ENCODE results near the gene MAML2.

The MAML2 gene

DNA sequence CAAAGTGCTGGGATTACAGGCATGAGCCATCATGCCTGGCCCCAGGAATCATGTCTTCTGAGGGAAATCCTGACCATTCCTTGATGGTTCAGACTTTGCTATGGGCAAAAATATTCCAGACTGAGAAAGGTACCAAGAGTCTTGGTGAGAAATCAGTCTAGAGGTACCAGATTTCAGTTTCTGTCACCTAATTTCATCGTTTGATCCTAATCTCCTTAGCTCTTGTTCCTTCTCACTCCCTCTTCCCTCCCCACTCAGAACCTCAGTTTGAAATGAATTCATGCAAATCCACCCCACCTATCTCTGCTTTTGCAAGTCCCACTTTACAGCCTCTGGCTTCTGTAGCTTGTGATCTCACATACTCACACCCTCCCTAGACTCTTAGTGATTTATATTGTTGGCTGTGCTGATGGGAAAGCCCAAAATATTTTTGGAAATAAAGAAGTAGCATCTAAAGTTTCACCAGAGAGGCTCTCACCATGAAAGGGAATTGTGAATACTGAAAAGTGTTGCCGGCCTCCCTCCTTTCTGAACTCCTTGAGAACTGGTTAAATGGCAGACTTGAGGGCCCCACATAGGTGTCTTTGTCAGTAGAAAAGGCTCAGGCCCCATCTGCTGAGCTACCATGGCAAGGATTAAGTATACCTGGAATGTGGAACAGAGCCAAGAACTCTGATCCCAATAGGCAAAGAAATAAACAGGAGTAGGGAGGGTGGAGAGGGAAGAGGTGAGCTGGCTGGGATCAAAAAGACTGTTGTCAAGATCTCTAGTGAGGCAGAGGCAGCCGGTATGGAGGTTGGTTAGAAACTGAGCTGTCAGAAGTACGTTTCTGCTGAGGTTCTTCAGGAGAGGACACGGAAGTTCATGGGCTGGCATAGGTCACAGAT lies 228.6 kb downstream of the MAML2 start:
- no peak for DNase-seq

DNA sequence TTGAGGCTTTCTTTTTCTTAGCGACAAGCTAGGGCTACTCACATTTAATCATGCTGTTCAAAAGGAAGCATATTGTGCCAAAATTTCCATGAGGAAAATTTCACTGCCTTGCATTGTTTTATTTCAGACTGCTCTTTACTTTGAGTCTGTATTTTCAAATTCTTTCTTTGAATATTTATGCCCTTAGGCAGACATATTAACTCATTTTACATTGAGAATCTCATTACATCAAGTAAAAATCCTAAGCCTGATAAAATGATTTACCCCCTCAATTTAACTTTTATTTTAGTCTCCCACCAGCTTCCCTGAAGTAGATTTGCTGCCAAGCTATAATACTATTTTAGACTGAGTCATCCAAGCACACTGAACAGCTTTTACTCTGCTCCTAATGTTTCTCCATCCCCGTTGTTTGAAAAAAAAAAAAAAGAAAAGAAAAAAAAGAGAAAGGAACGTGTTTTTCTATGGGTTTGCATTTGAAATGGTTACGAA lies 229.8 kb downstream of the MAML2 start:
- DNase-seq, result no peak

DNA sequence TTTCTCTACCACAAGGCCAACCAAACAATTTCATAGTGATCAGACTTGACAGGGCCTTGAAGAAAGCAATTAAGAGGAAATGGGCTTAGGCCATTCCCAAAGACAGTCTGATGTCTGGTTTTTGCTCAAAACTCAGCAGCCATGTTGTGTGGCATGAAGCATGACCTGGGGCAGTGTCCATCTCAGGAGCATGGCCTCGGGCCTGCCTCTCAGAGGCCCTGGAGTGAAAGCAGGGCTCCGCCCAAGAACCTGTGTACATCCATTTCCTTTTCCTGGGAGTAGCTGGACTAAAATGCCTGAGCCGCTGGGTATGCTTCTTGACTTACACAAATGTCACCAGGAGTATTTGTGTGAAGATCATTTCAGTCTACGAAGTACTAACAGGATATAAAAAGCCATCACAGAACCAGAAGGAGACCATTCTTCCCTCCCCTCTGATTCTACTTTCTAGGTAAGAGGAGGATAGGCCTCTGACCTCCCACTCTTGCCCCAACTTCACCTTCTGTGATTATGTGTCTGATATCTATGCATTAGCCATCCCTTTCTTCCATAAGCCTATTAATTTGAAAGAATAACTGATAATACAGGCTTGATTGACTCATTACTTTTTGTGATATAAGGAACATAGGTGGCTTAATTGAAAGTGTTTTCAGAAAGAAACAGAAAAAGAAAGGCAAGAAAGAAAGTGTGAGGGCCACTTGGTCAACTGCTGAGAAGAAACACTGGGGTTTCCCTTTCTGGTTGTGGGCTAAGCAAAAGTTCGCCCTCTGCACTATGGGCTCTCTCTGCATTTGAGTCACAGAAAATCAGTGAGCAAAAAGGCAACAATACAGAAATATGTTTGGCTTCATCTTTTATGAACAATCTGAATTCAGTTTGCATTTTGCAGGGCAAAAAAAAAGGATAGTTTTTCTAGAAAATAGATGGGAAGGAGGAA lies 230.5 kb downstream of the MAML2 start:
- DNase-seq, result no peak

DNA sequence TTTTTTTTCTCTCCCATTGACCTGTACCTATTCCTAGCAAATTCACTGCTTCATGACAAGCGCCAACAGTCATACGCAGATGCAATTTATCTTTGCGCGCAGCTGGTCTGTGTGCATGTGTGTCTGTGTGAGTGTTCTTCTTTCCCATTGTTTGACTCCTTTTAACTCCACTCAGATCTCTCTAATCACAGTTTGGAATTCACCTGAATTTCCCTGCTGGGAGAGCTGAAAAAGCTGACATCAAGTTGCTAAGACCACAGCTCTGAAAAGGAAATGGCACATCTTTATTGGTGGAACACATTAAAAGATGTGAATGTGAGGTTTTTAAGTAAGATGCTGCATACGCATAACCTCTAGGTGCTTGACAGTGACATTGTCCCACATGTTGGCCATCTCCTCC lies 231.7 kb downstream of the MAML2 start:
- no peak for DNase-seq

DNA sequence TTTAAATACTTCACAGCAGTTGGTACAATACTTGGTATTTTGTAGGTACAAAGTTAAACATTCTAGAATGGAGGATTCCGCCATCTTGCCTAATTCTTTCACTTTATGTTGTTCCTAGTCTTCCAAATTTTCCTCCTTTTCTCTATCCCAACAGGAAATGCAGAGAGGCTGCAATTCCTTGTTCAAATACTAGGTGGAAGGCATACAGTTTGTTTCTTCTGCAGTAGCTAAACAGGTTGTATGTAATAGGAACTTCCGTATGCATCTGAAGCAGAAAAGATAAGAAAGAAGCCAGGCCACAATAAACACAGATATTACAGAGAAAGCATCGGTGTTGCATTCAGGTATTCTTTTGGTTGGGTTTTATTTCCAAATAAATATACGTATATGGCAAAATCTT lies 232.7 kb downstream of the MAML2 start:
- DNase-seq, result no peak

DNA sequence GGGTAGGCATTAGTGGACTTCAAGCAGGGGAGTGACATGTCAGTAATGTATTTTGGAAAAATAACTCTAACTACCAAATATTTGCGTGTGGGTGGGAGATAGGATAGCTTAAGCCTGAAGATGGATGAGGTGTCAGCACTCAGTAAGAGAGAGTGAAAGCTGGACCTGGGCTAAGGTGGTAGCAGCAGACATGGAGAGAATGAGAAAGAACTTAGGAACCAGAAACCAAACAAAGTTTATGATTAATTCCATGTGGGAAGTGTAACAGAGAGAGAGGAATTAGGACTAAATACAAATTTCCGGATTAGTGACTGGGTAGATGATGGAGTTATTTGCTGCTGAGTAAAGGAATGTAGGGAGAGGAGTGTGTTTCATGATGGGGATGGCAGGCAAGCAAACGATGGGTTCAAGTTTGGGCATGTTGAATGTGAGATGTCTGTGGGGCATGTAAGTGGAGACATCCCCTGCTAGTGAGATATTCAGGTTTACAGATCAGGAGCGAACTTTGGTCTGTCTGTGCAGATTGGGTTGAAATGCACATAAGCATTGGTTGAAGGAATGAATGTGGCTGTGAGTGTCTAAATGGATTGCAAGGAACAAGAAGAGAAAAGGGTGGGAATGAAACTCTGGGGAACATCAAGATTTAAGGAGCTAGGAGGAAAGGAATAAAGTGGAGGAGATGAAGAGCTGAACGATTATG lies 233.5 kb downstream of the MAML2 start:
- no peak for DNase-seq

DNA sequence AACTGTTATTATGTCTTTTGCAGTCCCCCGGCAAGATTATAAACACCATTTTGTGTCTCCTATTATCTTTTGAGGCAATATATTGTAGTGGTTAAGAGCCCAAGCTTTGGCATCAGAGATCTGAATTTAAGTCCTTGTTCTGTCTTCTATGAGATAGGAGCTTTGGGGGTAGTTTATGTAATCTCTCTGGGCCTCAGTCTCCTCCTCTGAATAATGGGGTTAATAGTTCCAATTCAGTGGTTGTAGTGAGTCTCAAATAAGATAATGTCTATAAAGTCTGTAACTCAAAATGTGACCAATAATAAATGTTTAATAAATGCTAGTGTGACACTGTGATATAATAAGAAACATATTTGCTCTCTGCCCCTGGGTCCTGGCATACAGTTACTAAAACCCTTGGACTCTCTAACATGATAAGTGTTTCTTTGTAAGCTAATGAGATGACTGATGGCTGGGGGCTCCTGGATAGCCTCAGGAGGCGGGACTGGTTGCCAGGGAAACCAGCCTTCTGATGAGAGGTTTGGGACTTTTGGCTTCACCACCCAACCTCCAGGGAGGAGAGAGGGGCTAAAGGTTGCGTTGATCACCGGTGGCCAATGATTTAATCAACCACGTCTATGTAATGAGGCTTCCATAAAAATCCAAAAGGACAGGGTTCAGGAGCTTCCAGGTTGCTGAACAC lies 235.7 kb downstream of the MAML2 start:
- DNase-seq, result no peak

DNA sequence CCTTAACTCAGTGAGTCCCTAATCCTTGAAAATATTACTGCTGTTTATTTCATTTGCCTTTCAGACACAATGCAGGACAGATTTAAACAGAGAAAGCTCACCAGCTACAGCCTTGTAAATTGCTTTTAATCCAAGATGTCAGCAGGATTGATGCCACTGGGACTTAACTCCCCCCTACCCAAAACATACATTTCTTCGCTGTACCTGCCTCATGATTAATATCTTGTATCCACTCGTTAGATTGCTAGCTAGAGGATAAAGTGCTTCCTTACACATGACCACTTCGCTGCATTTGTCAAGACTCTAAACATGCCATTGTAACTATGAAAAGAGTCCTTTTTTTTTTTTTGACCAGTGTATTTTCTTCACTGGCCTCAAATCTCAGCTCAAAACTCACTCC lies 236.3 kb downstream of the MAML2 start:
- DNase-seq, result no peak

DNA sequence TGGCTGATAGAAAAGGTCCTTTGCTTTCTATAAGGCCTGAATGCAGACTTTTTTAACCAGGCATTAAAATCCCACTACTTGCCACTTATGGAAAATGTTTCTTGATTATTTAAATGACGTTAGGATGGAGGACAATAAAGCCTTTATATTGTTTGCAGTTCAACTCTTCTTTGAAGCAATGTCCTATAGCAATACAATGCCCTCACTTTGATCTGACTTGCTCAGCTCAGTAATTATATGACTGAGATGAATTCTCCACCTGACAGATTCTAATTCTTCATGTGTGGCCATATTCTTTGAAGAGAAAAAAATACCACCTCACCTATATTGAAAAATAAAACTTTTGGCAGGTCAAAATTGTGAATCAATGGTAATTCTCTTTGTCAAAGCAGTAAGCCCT lies 237.1 kb downstream of the MAML2 start:
- DNase-seq, result no peak

DNA sequence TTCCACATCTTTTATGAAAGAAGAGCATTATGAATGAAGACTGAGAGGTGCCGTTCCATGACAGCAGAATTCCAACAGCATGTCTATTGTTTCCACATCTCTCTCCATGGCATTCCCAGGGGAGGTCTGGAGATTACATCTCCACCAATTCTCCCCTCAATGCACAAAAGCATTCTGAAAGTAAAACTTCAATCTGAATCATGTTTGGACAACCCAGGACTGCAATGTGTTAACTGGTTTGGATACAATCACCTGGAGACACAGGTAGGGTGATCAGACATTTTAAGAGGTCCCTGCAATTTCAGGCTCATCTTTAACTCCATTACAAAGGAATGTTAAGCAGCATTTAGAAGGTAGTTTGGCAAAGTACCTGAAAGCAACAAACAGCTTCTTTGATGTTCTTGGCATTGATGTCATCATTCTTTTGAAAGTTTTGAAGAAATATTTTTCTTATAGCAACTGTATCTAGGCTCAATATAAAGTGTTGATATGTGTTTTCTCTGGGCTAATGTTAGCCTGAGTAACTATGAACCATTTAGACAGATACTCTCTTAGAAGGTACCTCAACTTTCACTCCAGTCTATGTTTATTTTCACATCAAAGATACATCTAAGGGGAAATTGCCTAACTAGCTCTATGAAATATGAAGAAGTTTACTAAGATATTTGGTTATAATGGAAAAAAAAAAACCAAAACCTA lies 237.6 kb downstream of the MAML2 start:
- no peak for DNase-seq

DNA sequence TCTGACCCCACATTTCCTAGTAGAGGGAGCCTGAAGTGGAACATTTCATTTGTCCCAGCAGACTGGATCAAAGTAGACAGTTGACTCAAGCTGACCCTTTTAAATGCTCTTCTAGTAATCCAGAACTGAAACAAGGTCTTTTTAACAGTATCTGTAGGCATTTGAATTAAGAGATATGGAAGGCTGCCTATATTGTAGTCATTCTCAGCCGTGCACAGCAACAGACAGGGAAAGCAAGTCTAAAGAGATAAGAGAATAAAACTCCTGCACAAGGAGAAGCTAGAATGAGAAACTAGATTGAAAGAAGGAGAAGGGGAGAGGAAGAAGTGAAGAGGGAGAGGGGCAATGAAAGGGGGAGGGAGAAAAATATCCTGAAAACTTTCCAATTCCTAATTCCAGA lies 238.5 kb downstream of the MAML2 start:
- no peak for DNase-seq

DNA sequence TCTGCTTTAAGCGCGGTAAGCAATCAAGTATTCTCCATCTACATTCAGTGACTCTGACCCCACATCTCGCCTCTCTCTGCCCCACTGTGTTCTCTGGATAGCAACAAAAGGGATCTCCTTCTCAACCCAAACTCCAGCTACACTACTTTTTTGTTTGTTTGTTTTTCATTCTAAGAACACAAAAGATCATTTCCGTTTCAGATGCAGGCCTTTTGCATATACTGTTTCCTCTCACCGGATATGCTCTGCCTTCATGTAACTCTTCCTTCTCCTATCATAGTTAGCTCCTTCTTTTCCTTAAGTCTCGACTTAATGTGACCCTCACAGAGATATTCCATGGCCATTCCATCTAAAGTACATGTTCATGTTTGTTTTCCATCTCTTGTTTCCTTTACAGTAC lies 239.3 kb downstream of the MAML2 start:
- no peak for DNase-seq

DNA sequence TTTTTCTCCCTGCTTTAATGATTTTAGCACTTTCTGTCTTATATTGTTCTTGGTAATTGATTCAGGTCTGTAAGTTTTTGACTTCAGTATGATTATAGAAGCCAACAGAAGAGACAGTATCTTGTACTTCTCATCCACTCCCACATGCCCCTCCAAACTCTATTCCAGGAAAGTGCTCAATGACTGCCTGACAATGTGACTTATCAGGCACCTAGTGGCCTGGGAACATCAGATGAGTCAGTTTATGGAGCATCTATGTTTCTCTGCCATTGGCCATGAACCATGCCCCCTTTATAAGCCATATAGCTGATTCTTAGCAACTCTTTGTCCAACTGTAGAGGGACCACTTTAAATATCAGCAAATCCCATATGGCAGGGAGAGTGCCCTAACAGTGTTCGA lies 239.9 kb downstream of the MAML2 start:
- DNase-seq, result no peak

DNA sequence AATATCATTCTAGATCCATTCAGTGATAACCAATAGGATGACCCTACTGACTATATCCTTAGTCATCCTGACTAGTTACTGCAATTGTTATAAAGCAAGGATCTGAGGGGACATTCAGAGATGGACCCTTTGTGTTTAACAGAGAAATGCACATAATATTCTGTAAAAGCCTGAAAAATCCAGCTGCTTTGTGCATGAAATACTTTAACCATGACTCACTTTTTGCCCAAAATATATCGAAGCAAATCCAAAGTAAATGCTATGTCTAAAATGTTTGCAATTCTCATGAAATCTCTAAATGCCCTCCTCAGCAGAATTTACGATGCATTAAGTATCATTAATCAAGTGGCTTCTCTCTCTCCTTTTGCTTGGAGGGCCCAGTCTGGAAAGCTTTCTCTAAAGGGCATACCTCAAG lies 240.3 kb downstream of the MAML2 start:
- no peak for DNase-seq

DNA sequence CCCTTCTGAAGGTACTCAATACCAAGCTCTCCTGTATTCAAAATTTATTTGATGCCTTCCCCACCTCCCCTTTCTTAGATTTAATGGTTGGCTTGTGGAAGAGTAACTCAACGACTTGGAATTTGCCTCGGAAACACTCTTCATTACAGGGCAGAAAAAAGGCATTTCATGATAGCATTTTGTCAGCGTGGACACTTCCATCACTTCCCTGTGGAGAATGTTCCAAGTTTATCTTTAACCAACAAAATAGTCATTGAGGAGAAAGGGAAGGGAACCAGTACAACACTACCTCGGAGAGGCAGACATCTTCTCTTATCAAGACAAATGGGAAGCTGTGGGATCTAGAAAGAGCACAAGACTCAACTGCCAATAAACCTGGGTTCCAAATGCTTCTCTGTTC lies 241.8 kb downstream of the MAML2 start:
- no peak for DNase-seq

DNA sequence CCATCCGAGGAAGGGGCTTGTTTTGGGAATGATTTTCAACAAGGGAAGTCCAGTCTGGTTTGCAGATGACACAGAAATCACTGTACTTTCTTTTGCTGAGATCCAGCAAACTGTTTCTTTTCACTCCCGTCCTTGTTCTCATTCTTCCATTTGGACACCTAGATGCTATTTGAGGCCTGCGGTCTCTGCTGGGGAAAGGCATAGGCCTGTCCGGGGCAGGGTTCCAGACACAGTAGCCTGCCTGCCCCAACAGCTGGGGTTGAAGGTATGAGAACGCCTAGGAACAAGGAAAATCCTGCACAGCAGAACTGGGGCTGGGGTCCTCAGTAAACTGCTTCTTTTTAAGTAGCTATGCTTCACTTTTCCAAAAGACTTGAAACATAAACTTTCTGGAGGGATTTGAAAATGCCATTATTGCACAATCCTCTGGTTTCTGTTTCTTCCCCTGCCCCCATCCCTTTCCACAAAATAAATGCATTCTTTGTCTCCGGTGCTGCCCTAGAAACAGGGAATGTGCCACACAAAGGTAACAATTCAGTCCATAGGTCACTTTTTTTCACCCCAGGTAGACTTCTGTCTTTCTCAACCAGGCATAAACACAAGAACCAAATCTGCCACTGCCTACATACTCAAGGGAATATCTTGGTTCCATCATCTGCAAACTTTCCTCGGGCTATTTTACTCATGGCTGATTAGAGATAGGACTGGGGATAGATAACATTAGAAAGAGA lies 244.3 kb downstream of the MAML2 start:
- no peak for DNase-seq

DNA sequence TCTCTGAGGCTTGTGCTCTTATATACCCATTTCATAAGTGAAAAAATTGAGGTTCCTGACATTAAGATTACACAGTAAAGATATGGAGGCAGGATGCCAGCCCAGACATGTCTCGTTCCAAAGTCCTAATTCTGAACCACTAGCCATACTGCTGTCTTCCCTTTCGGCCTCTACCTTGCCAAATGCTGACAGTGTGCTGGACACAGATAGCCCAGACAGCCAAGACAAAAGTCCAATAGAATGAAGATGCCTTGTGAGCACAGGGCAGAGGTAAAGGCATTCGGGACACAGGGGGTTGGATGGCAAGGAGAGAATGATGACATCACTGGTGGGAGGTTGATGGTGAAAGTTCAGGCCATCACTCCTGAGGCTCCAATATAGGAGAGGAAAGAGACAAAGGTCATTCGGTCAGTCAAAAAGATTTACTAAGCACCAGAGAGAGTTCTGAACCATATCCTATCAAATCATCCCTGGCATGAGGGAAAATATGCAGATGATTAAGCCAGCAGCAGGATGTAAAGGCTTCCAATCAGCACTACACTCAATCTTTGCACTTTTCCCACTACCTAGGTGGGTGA lies 245.1 kb downstream of the MAML2 start:
- no peak for DNase-seq

DNA sequence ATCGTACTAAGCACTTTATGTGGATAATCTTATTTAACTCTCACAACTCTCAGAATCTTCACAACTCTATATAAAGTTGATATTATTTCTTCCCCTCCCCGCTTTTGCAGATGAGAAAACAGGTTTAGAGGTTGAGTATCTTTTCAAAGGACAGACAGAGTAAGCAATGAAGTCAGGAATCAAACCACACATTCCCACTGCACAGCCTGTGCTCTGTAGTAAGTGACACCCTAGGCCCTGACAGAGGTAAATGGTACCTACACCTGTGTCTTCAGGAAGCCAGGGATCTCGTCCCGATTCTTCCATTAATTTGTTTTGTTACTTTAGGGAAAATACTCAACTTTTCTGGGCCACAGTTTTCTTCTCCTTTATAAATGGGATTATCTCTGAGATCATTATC lies 246.6 kb downstream of the MAML2 start:
- no peak for DNase-seq

DNA sequence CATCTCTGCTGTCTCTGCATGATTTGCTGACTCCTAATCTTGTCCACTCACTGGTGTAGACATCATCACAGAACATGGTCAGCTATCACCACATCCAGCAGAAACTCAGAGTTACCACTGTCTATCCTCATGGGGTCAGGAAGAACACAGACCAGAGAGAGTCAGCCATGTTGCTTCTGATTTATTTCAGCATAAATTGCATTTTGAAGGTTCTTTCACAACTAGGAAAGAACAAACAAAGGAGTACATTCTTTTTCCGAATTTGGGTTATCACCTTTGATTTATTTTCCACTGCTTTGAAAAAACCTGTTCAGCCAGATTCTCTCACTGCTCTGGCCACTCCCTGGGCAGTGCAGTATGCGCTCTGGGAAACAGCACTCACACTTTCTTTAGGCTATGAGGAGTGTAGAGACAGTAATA lies 247.1 kb downstream of the MAML2 start:
- DNase-seq, result no peak

DNA sequence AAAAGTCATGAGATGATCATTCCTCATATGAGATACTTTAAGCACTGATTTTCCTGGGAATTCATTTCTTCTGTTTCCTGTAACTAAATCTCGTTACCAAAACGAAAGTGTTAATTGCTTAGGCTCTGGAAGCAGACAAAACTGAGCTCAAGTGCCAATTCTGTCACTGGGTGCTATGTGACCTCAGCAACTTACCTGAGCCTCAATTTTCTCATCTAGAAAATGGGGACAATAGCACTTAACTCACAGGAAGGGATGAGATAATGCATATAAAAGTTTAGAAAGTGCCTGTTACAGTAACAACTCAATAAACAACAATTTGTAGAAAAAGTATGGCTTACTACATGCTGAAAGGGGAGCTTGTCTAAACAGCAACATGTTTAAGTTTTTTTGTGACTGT lies 248.8 kb downstream of the MAML2 start:
- DNase-seq, result no peak

DNA sequence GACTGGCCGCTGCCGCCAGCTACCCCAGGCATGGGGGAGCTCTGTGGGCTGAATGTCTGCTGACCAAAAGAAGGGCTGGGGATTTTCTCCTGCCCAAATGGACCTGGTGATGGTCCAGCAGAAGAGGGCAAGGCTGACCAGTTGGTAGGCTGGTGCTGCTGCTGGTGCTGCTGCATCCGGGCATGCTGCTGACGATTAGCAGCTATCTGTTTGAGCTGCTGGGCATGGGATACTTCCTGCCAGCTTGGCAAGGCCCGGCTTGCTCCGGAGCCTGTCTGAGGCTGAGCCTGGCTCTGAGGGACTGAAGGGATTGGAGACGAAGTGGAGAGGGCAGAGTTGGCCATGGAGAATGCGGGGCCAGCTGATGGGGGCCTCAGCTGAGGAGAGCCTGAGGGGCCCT lies 250.5 kb downstream of the MAML2 start:
- no peak for DNase-seq
